Stimulated activated CD8-positive, alpha-beta memory T cell treated with anti-CD3 and anti-CD28 coated beads, Interleukin-12 subunit alpha, Interleukin-12 subunit beta, amount 100 ng/mL, for 24 hours (primary cell): ENCODE data around the gene HTR3D.
"Not testable (repeated sequence)": the region's sequence is repeated elsewhere in the genome, so short reads cannot be mapped to it uniquely, and the experiment has no call there.

Experiments
- DNase-seq: peaks from one replicate; pipeline ENCODE4 v3.0.0-alpha.2; 2020; ENCODE audit errors: extremely low read depth

HTR3D gene

GRCh38 chr3:184067573-184068055 is 36.1 kb downstream of the HTR3D start:
- no peak for DNase-seq

- DNase-seq: no peak
Measured at GRCh38 chr3:184068344-184068743, 36.8 kb downstream of the HTR3D start.

GRCh38 chr3:184071142-184071541 is 39.6 kb downstream of the HTR3D start:
- not testable (repeated sequence) for DNase-seq

GRCh38 chr3:184073621-184074020 is 42.1 kb downstream of the HTR3D start:
- DNase-seq: no peak

- no peak for DNase-seq
Measured at GRCh38 chr3:184075901-184076300, 44.4 kb downstream of the HTR3D start.

- DNase-seq: no peak
Measured at GRCh38 chr3:184077881-184078280, 46.3 kb downstream of the HTR3D start.

GRCh38 chr3:184078851-184079250 is 47.3 kb downstream of the HTR3D start:
- DNase-seq: no peak

- no peak for DNase-seq
Measured at GRCh38 chr3:184081116-184081830, 49.7 kb downstream of the HTR3D start.

GRCh38 chr3:184082034-184082433 is 50.5 kb downstream of the HTR3D start:
- no peak for DNase-seq

- no peak for DNase-seq
Measured at GRCh38 chr3:184082465-184082864, 50.9 kb downstream of the HTR3D start.

- DNase-seq: no peak
Measured at GRCh38 chr3:184085389-184085852, 53.9 kb downstream of the HTR3D start.
